NK-92 (cell line): Measurements from ENCODE around the gene TP53INP2.
"Not testable (repeated sequence)": the region's sequence is repeated elsewhere in the genome, so short reads cannot be mapped to it uniquely, and the experiment has no call there.

Source experiments
- DNase-seq: peaks from one replicate; lab custom pipeline; 2025; ENCODE audit not compliant: unreplicated experiment; lab: John Stamatoyannopoulos, UW

The TP53INP2 gene

DNA sequence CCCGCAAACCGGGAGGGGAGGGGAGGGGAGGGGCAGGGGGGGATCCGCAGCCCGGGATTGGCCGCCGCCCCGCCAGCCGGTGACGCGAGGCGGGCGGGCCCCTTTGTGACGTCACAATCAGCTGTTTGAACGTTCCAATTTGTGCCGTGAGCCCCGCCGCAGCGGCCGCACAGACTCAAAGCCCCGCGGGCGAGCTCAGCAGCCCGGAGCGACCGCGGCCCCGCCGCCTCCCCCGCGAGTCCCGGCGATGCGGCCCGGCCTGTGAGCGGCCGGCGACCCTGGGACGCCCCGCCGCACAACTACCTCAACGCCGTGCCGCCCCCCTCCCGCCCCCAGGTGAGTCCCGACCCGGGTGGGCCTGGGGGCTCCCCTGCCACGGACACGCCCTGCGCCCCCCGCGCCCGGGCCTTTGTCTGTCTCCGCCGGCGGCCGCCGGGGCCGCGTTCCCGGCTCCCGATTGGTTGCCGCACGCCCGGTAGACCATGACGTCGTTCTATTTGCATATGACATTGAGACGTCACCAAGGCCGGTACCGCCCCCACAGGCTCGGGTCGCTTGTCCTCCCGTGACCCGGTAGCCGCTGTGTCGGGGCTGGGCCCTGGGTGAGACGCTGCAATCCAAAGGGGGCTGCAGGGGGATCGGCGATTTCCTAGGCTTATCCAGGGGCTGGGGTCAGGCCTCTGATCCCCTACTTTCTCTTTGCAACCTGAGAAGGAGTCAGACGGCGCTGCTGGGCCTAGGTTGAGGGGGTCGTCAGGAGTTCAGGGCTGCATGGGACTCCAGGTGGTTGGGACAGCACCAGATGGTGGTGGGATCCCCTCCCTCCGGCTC is at the start of gene TP53INP2:
Gene TP53INP2 (plus strand): TSS at position 168 of the 831 bp plus-strand sequence. CDS start 4,396 bp downstream, outside the sequence.
- peak; percentile 26 for DNase-seq

DNA sequence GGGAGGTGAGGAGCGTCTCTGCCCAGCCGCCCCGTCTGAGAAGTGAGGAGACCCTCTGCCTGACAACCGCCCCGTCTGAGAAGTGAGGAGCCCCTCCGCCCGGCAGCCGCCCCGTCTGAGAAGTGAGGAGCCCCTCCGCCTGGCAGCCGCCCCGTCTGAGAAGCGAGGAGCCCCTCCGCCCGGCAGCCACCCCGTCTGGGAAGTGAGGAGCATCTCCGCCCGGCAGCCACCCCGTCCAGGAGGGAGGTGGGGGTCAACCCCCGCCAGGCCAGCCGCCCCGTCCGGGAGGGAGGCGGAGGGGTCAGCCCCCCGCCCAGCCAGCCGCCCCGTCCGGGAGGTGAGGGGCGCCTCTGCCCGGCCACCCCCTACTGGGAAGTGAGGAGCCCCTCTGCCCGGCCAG is 45.5 kb upstream of the TP53INP2 start:
- DNase-seq = not testable (repeated sequence)

DNA sequence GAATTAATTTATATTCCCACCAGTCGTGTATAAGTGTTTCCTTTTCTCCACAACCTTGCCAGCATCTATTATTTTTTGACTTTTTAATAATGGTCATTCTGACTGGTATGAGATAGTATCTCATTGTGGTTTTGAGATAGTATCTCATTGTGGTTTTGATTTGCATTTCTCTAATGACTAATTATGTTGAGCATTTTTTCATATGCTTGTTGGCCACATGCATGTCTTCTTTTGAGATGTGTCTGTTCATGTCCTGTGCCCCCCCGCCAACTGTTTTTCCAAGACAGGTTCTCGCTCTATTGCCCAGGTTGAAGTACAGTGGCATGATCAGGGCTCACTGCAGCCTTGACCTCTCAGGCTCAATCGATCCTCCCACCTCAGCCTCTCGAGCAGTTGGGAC is 42.3 kb upstream of the TP53INP2 start:
- not testable (repeated sequence) for DNase-seq

- DNase-seq = no peak
Observed at GRCh38 chr20:34663213-34663943, 40.8 kb upstream of the TP53INP2 start.

DNA sequence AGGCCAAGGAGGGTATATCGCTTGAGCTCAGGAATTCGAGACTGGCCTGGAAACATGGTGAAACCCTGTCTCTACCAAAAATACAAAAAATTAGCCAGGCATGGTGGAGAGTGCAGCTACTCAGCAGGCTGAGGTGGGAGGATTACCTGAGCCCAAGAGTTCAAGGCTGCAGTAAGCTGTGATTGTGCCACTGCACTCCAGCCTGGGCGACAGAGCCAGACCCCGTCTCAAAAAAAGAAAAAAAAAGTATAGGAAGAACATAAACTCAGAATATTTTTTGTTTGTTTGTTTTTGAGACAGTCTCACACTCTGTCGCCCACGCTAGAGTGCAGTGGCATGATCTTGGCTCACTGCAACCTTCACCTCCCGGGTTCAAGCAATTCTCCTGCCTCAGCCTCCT is 39.4 kb upstream of the TP53INP2 start:
- not testable (repeated sequence) for DNase-seq

DNA sequence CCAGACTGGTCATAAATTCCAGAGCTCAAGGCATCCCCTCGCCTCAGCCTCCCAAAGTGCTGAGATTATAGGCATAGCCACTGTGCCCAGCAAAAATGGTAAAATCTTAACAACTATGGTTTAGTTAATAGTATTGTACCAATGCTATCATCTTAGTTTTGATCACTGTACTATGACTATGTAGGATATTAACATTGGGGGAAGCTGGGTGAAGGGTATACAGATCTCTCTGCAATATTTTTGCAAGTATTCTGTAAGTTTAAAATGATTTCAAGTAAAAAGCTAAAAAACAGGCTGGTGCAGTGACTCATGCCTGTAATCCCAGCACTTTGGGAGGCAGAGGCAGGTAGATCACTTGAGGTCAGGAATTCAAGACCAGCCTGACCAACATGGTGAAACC is 35.0 kb upstream of the TP53INP2 start:
- no peak for DNase-seq

- DNase-seq = no peak
Observed at GRCh38 chr20:34673412-34673811, 30.7 kb upstream of the TP53INP2 start.

DNA sequence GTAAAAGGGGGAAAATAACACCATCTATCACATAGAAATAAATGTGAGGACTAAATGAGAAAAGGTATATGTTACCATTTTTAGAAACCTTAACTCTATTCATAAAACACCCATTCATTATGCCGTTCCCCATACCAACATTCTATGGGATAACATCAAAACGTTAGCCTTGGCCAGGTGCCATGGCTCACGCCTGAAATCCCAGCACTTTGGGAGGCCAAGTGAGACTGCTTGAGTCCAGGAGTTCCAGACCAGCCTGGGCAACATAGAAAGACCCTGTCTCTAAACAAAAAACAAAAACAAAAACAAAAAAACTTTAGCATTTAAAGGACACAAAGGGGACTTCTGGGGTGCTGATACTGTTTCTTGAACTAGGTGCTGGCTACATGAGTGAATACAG is 28.6 kb upstream of the TP53INP2 start:
- DNase-seq = no peak

GRCh38 chr20:34675993-34676641 is 28.0 kb upstream of the TP53INP2 start:
- DNase-seq = no peak

GRCh38 chr20:34676642-34677373 is 27.3 kb upstream of the TP53INP2 start, which contains the start of gene PIGU:
Gene PIGU (minus strand): TSS chr20:34677092. CDS start chr20:34677085, 7 bp downstream.
- DNase-seq = peak; percentile 65

DNA sequence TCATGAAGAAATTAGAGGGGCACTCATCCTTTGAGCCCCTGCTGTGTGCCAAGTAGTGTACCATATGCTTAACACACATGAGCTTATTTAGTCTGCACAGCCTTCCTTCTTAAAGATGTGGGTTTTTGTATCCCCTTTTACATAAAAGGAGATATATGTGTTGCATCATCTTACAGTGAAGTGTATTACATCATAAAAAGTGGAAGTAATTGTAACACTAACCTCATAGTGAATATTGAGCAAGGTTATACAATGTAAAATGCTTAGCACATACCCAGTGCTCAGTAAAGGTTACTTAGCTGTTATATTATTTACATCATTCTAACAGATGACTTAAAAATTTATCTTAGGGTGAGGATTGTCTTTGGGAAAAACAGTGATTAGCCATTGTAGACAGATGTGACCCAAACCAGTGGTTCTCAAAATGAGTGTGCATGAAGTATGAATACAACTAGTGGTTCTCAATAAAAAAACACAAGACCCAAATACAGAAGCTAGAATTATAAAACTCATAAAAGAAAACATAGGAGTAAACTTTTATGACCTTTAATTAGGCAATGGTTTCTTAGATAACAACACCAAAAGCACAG is 23.5 kb upstream of the TP53INP2 start:
- no peak for DNase-seq

GRCh38 chr20:34683667-34684066 is 20.5 kb upstream of the TP53INP2 start:
- no peak for DNase-seq

DNA sequence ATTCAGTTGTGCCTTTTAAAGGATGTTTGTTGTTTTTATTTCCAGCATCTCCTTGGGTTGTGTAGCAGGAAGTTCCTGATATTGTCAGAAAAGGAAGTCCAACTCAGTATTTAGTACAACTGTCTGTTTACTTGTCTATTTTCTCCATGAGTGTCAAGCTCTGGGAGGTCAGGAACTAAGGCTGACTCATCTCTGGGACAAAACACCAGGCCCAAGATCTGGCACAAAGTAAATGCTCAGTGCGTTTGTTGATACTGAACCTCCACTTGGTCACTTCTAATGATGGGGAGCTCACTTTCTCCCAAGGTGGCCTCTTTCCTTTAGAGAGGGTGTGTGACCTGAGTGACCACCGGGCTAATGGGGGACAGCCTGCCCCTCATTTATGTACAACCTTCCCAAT is 14.7 kb upstream of the TP53INP2 start:
- no peak for DNase-seq

GRCh38 chr20:34691838-34692237 is 12.3 kb upstream of the TP53INP2 start:
- DNase-seq = no peak

GRCh38 chr20:34693414-34693813 is 10.7 kb upstream of the TP53INP2 start:
- DNase-seq = no peak

DNA sequence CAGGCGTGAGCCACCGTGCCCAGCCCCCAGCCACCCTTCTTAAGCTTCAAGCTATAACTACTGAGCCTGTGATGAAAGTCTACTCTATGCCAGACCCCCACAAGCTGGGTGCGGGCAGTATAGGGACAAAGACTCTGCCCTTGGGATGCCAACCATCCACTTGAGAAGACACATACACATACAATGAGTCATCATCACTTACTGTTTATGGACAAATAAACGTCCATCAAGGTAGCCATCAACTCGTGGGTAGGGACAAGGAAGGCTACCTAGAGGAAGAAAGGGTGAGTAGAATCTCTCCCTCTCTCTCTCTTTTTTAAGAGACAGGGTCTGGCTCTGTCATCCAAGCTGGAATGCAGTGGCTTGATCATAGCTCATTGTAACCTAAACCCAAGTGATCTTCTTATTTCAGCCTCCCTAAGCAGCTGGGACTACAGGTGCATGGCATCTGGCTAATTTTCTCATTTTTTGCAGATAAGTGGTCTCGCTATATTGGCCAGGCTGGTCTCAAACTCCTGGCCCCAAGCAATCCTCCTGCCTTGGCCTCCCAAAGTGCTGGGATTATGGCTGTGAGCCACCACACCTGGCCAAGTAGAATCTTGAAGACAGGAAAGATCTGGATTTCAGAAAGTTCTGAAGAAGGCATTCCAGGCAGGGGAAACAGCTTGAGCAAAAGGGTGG is 2.6 kb upstream of the TP53INP2 start:
- DNase-seq = no peak

DNA sequence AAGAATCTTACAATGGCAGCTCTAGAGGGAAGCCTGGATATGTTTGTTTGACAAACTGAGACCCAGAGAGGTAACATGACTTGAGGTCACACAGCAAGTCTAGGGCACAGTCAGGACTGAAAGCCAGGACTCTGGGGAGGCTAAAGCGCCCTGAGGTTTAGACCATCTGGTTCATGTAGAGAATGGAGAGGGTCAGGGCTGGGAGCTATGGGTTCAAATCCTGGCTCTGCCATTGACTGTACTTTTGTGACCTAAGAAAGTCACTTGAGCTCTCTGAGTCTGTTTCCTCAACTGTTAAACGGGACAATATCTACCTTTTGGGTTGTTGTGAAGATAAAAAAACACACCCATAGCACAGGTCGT is 1.1 kb upstream of the TP53INP2 start:
- no peak for DNase-seq

DNA sequence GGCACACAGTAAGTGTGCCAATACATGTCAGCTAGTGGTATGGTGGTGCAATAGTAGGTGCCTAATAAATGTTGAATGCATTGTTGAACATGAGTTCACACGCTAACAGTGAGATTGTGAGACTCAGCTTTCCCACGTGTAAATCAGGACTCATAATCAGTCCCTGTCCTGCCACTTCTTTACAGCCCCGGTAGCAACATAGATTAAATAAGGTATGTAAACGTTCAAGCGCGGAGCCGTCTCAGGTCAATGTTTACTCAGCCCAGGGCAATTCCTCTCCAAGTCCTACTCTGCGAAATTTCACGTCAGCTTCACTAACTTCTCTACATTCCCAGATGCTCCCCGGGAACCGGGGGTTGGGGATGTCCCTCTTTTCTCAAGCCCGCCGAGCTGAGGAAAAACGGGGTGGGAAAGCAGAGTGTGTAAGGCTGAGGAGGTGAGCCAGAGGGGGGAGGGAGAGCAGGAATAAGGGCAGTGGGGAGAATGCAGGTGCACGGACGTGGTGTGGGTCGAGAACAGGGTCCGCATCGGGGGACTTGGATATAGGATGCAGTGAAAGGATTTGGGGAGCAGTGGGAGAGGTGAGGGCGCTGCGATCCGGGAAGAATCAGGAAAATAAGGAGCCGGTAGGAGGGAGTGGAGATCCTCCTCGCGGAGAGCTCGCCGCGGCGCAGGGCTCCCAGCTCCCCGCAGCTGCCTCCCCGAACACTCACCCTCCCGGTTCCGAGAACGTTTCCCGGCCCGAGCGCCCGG is 544 bp upstream of the TP53INP2 start:
- DNase-seq = no peak

- DNase-seq = no peak
Observed at GRCh38 chr20:34705008-34705396, 858 bp downstream of the TP53INP2 start.
